Measurements from ENCODE around the gene NCKIPSD. TPM values are rescaled to one million over a fixed set of nuclear protein-coding genes. Genes with fewer than 3 reads are reported as not detected.
"Not testable (repeated sequence)": the region's sequence is repeated elsewhere in the genome, so short reads cannot be mapped to it uniquely, and the experiment has no call there.

Gene NCKIPSD
- total RNA-seq, result 10 to 100 TPM; 56.5 to 57.1 TPM

DNA sequence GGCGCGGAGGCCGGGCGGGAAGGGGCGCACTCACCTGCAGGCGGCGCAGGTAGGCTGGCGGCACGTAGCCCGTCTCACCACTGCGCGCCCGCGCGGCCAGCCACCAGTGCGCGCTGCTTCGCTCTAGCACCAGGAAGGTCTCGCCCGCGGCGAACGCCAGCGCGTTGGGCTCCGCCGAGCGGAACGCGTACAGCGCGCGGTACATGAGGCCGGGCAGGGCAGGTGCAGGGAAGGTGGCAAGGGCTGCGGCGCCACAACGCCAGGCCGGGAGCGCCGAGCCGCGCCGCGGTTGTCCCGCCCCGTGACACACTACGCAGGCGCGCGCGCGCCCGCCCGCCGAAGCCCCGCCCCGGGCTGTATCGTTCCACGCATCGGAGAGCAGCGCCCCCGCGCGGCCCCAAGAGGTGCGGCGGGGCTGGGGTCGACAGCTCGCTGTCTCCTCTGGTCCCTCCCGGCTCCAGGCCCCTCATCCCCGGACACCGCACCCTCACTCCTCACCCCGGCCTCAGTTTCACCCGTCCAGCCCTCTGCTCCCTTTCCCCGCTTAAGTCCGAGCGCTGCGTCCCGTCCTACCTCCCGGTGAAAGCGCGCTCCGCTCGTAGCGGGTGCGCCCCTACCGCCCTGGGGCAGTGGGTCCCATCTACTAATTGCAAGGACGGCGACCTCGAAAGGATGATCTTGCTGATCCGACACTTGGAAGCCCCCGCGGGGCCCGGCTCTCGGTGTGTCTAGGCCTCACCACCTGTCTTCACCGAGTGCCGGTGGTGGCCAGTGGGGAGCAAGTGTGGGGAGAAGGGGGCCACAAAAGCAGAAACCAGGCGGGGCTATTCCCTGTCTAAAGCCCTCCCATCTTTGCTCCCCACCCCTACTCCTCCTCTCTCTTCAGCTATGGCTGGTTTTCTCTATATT lies at the start of gene NCKIPSD:
Gene NCKIPSD, minus strand, starts transcription at position 313 of the 909 bp plus-strand sequence. Its CDS starts 108 bp downstream, at position 205.
- no peaks in the 10 kb centered on the region for H3K9me3 Mint-ChIP-seq (ENCODE audit: insufficient read depth)
- H3K27me3 Mint-ChIP-seq (ENCODE audit: low read depth), result no peaks in the 10 kb centered on the region
- H3K4me1 Mint-ChIP-seq (ENCODE audit: low read depth), result peaks cover 34% of the 10 kb centered on the region
- peak within 1 kb of the TSS; percentile 83 for H3K4me3 Mint-ChIP-seq
- DNase-seq (peak; percentile 92), ATAC-seq (peak; percentile 88)
- ChIA-PET POLR2A (interaction anchor here (1.2 kb wide), 1 partner anchor 31 kb away, joined by 4 read pairs; the partner anchor contains the start of gene IP6K2), CTCF (interaction anchor here (0.6 to 2.0 kb wide), 27 partner anchors 10 to 365 kb away, joined by 3 to 11 read pairs (median 4); partner anchors contain the start of genes CCDC51, CELSR3, PRKAR2A and SLC25A20)
- peak within 1 kb of the TSS; percentile 88 for H3K27ac Mint-ChIP-seq
- H3K36me3 Mint-ChIP-seq (ENCODE audit: low read depth), result peaks cover 52% of the 10 kb centered on the region

DNA sequence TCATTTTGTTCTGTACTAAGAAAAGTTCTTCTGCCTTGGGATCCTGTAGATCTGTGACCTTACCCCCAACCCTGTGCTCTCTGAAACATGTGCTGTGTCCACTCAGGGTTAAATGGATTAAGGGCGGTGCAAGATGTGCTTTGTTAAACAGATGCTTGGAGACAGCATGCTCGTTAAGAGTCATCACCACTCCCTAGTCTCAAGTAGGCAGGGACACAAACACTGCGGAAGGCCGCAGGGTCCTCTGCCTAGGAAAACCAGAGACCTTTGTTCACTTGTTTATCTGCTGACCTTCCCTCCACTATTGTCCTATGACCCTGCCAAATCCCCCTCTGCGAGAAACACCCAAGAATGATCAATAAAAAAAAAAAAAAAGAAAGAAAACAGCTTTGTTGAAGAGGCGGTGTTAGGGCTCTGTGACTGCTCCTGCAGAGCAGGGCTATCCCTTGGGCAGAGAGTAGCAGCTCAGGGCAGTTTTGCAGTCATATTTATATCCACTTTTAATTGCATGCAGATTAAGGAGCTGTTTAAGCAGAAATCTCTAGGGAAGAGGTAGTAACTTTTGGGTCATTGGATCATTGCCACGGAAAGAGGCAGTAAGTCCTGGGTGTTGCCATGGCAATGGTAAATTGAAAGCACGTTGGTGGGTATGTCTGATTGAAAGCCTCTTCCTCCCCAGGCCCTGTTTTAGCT lies 49.5 kb upstream of the NCKIPSD start:
- H3K4me3 Mint-ChIP-seq; DNase-seq; H3K27me3 Mint-ChIP-seq (ENCODE audit: low read depth); H3K9me3 Mint-ChIP-seq (ENCODE audit: insufficient read depth); H3K4me1 Mint-ChIP-seq (ENCODE audit: low read depth); H3K27ac Mint-ChIP-seq; ATAC-seq; H3K36me3 Mint-ChIP-seq (ENCODE audit: low read depth): not testable (repeated sequence)
- ChIA-PET POLR2A (interaction anchor here (0.5 kb wide), 1 partner anchor 67 kb away, joined by 3 read pairs; no protein-coding TSS in a partner anchor), CTCF (interaction anchor here (1.0 to 1.1 kb wide), 4 partner anchors 20 to 278 kb away, joined by 3 to 4 read pairs (median 4); partner anchors contain the start of gene NCKIPSD)

- H3K4me1 Mint-ChIP-seq (ENCODE audit: low read depth); H3K27me3 Mint-ChIP-seq (ENCODE audit: low read depth); H3K9me3 Mint-ChIP-seq (ENCODE audit: insufficient read depth); POLR2A ChIA-PET; DNase-seq; H3K27ac Mint-ChIP-seq; CTCF ChIA-PET; H3K4me3 Mint-ChIP-seq; H3K36me3 Mint-ChIP-seq (ENCODE audit: low read depth); ATAC-seq: not testable (repeated sequence)
Observed at GRCh38 chr3:48734541-48734940, 48.8 kb upstream of the NCKIPSD start.

DNA sequence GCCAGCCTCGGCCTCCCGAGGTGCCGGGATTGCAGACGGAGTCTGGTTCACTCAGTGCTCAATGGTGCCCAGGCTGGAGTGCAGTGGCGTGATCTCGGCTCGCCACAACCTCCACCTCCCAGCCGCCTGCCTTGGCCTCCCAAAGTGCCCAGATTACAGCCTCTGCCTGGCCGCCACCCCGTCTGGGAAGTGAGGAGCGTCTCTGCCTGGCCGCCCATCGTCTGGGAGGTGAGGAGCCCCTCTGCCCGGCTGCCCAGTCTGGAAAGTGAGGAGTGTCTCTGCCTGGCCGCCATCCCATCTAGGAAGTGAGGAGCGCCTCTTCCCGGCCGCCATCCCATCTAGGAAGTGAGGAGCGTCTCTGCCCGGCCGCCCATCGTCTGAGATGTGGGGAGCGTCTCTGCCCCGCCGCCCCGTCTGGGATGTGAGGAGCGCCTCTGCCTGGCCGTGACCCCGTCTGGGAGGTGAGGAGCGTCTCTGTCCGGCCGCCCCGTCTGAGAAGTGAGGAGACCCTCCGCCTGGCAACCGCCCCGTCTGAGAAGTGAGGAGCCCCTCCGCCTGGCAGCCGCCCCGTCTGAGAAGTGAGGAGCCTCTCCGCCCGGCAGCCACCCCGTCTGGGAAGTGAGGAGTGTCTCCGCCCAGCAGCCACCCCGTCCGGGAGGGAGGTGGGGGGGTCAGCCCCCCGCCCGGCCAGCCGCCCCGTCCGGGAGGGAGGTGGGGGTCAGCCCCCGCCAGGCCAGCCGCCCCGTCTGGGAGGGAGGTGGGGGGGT lies 48.2 kb upstream of the NCKIPSD start:
- DNase-seq, CTCF ChIA-PET: not testable (repeated sequence)

GRCh38 chr3:48727511-48727910 lies 41.8 kb upstream of the NCKIPSD start:
- Mint-ChIP-seq H3K36me3 (ENCODE audit: low read depth) (no peaks in the 10 kb centered on the region), H3K4me3 (no peak overlapping the region), H3K4me1 (ENCODE audit: low read depth) (no peaks in the 10 kb centered on the region), H3K27ac (no peak overlapping the region), H3K9me3 (ENCODE audit: insufficient read depth) (no peaks in the 10 kb centered on the region), H3K27me3 (ENCODE audit: low read depth) (peaks cover 8% of the 10 kb centered on the region)
- DNase-seq (no peak), ATAC-seq (no peak)
- ChIA-PET POLR2A (interaction anchor here (0.6 kb wide), 1 partner anchor 238 kb away, joined by 3 read pairs; no protein-coding TSS in a partner anchor), CTCF (no interaction called here)

More for the DNA sequence above, 48.2 kb upstream of the NCKIPSD start:
- H3K36me3 Mint-ChIP-seq (ENCODE audit: low read depth); H3K4me1 Mint-ChIP-seq (ENCODE audit: low read depth); H3K27ac Mint-ChIP-seq; H3K27me3 Mint-ChIP-seq (ENCODE audit: low read depth); H3K4me3 Mint-ChIP-seq; POLR2A ChIA-PET; H3K9me3 Mint-ChIP-seq (ENCODE audit: insufficient read depth); ATAC-seq: not testable (repeated sequence)

DNA sequence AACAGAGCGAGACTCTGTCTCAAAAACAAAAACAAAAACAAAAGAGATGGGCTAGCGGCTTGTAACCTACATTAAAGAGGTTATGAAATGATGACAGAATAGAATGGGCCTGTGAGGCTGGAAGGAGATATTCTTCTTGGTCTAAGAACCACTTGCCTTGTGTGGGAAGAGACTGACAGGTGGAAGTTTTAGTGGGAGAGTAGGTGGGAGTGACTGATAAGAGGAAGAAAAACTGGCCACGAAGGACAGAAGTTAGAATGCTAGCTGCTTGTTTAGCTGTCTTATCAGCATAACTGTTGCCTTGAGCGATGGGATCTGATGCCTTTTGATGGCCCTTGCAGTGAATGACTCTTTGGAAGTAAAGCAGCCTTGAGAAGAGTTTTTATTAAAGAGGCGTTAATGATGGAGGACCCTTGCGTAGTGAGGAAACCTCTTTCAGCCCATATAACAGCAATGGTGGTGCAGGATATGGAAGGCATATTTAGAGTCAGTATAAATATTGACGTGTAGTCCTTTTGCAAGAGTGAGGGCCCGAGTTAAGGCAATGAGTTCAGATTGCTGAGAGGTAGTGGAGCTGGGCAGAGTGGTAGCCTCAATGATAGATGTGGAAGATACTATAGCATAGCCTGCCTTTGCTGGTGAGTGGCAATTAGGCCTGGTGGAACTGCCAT lies 39.6 kb upstream of the NCKIPSD start:
- H3K27ac Mint-ChIP-seq; H3K4me3 Mint-ChIP-seq; ATAC-seq; H3K4me1 Mint-ChIP-seq (ENCODE audit: low read depth); CTCF ChIA-PET; H3K36me3 Mint-ChIP-seq (ENCODE audit: low read depth); H3K9me3 Mint-ChIP-seq (ENCODE audit: insufficient read depth); DNase-seq: not testable (repeated sequence)
- POLR2A ChIA-PET, result interaction anchor here (1.0 kb wide), 1 partner anchor 9 kb away, joined by 3 read pairs; the partner anchor contains the start of gene IP6K2
- peaks cover 13% of the 10 kb centered on the region for H3K27me3 Mint-ChIP-seq (ENCODE audit: low read depth)

DNA sequence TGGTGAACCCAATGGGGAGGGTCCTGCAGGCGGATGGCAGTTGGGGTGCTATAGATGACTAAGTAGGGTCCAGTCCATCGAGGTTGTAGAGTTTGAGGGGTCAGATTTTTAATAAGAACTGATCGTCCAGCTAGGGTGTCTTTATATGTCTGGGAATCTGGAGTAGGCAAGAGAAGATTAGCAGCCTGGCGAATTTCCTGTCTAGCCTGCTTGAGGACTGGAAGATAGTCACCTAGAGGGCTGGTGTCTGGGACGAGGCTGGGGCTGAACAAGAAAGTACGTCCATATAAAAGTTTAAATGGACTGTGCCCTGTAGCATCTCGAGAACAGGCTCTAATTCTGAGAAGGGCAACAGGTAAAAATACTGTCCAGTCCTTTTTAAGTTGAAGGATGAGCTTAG lies 38.0 kb upstream of the NCKIPSD start:
- H3K36me3 Mint-ChIP-seq (ENCODE audit: low read depth), result no peaks in the 10 kb centered on the region
- peaks cover 20% of the 10 kb centered on the region for H3K27me3 Mint-ChIP-seq (ENCODE audit: low read depth)
- H3K4me1 Mint-ChIP-seq (ENCODE audit: low read depth), result no peaks in the 10 kb centered on the region
- H3K9me3 Mint-ChIP-seq (ENCODE audit: insufficient read depth), result no peaks in the 10 kb centered on the region
- ATAC-seq, result no peak
- CTCF ChIA-PET, result interaction anchor here (1.2 kb wide), 1 partner anchor 16 kb away, joined by 3 read pairs; no protein-coding TSS in a partner anchor
- DNase-seq, result no peak
- POLR2A ChIA-PET, result no interaction called here
- no peak overlapping the region for H3K4me3 Mint-ChIP-seq
- no peak overlapping the region for H3K27ac Mint-ChIP-seq

DNA sequence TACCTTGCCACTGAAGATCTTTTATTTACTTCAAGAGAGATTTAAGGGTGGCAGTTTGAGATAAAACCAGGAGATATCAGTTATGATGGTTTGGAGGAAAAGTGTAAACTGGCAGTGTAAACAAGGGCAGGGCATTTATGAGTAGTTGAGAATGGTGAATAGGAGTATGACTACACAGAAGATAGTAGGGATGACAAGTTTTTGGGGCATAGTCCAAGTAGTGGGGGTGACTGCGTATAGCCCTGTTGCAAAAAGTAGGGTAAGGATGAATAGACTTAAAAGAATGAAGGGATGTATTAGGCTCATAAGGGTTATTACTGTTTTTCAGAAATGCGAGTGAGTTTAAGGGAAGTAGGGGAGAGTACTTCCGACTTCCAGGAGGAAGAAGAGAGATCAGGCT lies 37.6 kb upstream of the NCKIPSD start:
- H3K4me3 Mint-ChIP-seq; H3K27ac Mint-ChIP-seq; H3K9me3 Mint-ChIP-seq (ENCODE audit: insufficient read depth): not testable (repeated sequence)

GRCh38 chr3:48716982-48717746 lies 31.4 kb upstream of the NCKIPSD start, which contains the start of gene IP6K2:
TSS of gene IP6K2 (minus strand) at chr3:48717221. CDS start at chr3:48695291, 21,930 bp downstream.
- H3K36me3 Mint-ChIP-seq (ENCODE audit: low read depth), result peaks cover 31% of the 10 kb centered on the region
- H3K9me3 Mint-ChIP-seq (ENCODE audit: insufficient read depth), result no peaks in the 10 kb centered on the region
- peaks cover 35% of the 10 kb centered on the region for H3K4me1 Mint-ChIP-seq (ENCODE audit: low read depth)
- H3K27ac Mint-ChIP-seq, result peak within 1 kb of the TSS; percentile 98
- ChIA-PET CTCF (interaction anchor here (1.1 to 2.1 kb wide), 6 partner anchors 10 to 377 kb away, joined by 3 to 13 read pairs (median 4); partner anchors contain the start of genes NCKIPSD, QRICH1 and WDR6), POLR2A (interaction anchor here (0.6 to 2.2 kb wide), 28 partner anchors 8 to 753 kb away, joined by 3 to 9 read pairs (median 4); partner anchors contain the start of genes ARIH2, CELSR3, DAG1 and NCKIPSD)
- peak within 1 kb of the TSS; percentile 99 for H3K4me3 Mint-ChIP-seq
- DNase-seq, result peak; percentile 99
- peak; percentile 100 for ATAC-seq
- peaks cover 19% of the 10 kb centered on the region for H3K27me3 Mint-ChIP-seq (ENCODE audit: low read depth)

More for the DNA sequence above, 37.6 kb upstream of the NCKIPSD start:
- H3K36me3 Mint-ChIP-seq (ENCODE audit: low read depth); H3K4me1 Mint-ChIP-seq (ENCODE audit: low read depth); DNase-seq; POLR2A ChIA-PET; ATAC-seq: not testable (repeated sequence)
- CTCF ChIA-PET, result interaction anchor here (1.2 kb wide), 1 partner anchor 16 kb away, joined by 3 read pairs; no protein-coding TSS in a partner anchor
- peaks cover 25% of the 10 kb centered on the region for H3K27me3 Mint-ChIP-seq (ENCODE audit: low read depth)

DNA sequence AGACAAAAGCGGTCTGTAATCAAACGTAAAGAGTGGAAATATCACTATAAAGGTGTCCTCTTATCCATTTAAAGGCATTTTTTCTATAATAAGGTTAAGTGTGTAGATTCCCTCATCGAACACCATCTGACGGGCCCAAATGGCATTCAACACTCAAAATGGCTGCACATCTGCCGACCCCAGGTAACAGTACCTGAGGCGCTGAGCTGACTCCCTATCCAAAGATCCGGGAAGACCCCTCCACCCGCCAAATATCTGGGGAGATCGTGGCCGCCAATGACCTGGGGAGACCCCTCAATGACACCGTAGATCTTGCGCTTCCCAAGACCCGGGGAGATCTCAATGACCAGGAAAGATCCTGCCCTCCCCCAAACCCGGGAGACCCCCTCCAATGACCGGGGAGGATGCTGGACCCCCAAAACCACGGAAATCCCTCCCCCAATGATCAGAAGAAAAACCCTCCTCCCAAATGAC lies 30.8 kb upstream of the NCKIPSD start:
- H3K27me3 Mint-ChIP-seq (ENCODE audit: low read depth), result peaks cover 19% of the 10 kb centered on the region
- ChIA-PET CTCF (interaction anchor here (0.9 to 2.1 kb wide), 8 partner anchors 10 to 437 kb away, joined by 3 to 13 read pairs (median 4); partner anchors contain the start of genes NCKIPSD, QRICH1 and WDR6), POLR2A (interaction anchor here (0.6 to 2.2 kb wide), 28 partner anchors 8 to 754 kb away, joined by 3 to 9 read pairs (median 4); partner anchors contain the start of genes ARIH2, CELSR3, DAG1 and NCKIPSD)
- H3K4me1 Mint-ChIP-seq (ENCODE audit: low read depth), result peaks cover 39% of the 10 kb centered on the region
- H3K9me3 Mint-ChIP-seq (ENCODE audit: insufficient read depth), result no peaks in the 10 kb centered on the region
- peaks cover 36% of the 10 kb centered on the region for H3K36me3 Mint-ChIP-seq (ENCODE audit: low read depth)
- H3K4me3 Mint-ChIP-seq, result peak overlapping the region; percentile 99
- ATAC-seq (no peak), DNase-seq (peak; percentile 54)
- peak overlapping the region; percentile 98 for H3K27ac Mint-ChIP-seq
